ENCODE results near the gene DNM2. TPM values are rescaled to one million over a fixed set of nuclear protein-coding genes. Genes with fewer than 3 reads are reported as not detected.
"Not testable (repeated sequence)": the region's sequence is repeated elsewhere in the genome, so short reads cannot be mapped to it uniquely, and the experiment has no call there.

DNM2 gene
- total and polyA plus RNA-seq, 10 of the 15 experiments (the other 5 are each of a cell fraction or from before 2014, with no cell fraction given): 1.2 to 146 (median 68.9) TPM

- TF ChIP-seq USF2 (IDR thresholded peaks at IDR 0.05; ENCODE audit: borderline replicate concordance, low read depth, low read length) (peak; percentile 86), SIX5 (IDR thresholded peaks at IDR 0.05; ENCODE audit: low read depth, low read length, severe bottlenecking) (no peak), HDAC2 (IDR thresholded peaks at IDR 0.05) (peak; percentile 82; the same call in 1 of the 2 replicates), EED (IDR thresholded peaks at IDR 0.05; ENCODE audit: low read depth) (no peak), HDGF (IDR thresholded peaks at IDR 0.05) (no peak), NFYB (IDR thresholded peaks at IDR 0.05; ENCODE audit: insufficient read depth, low read depth, low read length) (no peak), EZH2 (IDR thresholded peaks at IDR 0.05; ENCODE audit: borderline replicate concordance, control insufficient read depth, low read depth, low read length) (no peak), PBX3 (IDR thresholded peaks at IDR 0.05; ENCODE audit: insufficient replicate concordance, low read depth, low read length) (no peak), NR2F1 (conservative IDR thresholded peaks at IDR 0.05) (0 out of 2 replicates have a peak, but pooled peaks have one; percentile 6), NFIC (IDR thresholded peaks at IDR 0.05; ENCODE audit: low read depth, low read length) (no peak; the same call in 1 of the 2 replicates), SREBF2 (IDR thresholded peaks at IDR 0.05; ENCODE audit: low read length) (no peak), TARDBP (IDR thresholded peaks at IDR 0.05; ENCODE audit: borderline replicate concordance) (peak; percentile 67; the same call in 1 of the 2 replicates), ZBTB33 (IDR thresholded peaks at IDR 0.05) (peak; percentile 93; the same call in 1 of the 2 replicates), ASH2L (IDR thresholded peaks at IDR 0.05; ENCODE audit: borderline replicate concordance, low read depth) (no peak), FOXK2 (IDR thresholded peaks at IDR 0.05) (no peak), MTA3 (IDR thresholded peaks at IDR 0.05; ENCODE audit: borderline replicate concordance, low read length) (no peak), TCF12 (IDR thresholded peaks at IDR 0.05; ENCODE audit: low read depth, low read length) (0 out of 2 replicates have a peak, but pooled peaks have one; percentile 16), BMI1 (IDR thresholded peaks at IDR 0.05; ENCODE audit: borderline replicate concordance) (no peak), KAT2A (conservative IDR thresholded peaks at IDR 0.05; ENCODE audit: control insufficient read depth, low read depth, low read length) (no peak)
These were observed 118.8 kb downstream of the DNM2 start (continued) for GRCh38 chr19:10836479-10837330.

GRCh38 chr19:10837649-10838048 is 119.8 kb downstream of the DNM2 start:
- ATAC-seq; H2AFZ ChIP-seq (ENCODE audit: control insufficient read depth, low read depth, low read length); BruUV-seq (replicated peaks); FAIRE-seq; DNase-seq (ENCODE audit: low read depth, low spot score); H3K4me3 ChIP-seq; H3K79me2 ChIP-seq (ENCODE audit: control insufficient read depth, insufficient read depth, low read length); in situ Hi-C loops (cut with MboI); H3K9ac ChIP-seq (ENCODE audit: control insufficient read depth, insufficient read depth, low read length); H4K20me1 ChIP-seq (ENCODE audit: control insufficient read depth, insufficient read depth); SMC1A ChIA-PET (ENCODE audit: uncharacterized antibody, unreplicated experiment); H3K27ac ChIP-seq (ENCODE audit: control insufficient read depth, insufficient read depth); intact Hi-C loops (cut with micrococcal nuclease; ENCODE audit: unreplicated experiment); H3K4me2 ChIP-seq (ENCODE audit: control insufficient read depth, insufficient read depth); H3K27me3 ChIP-seq (replicated peaks in 1 of 2; ENCODE audit: control insufficient read depth in 2 of 2, insufficient read depth in 2 of 2, low read length in 1 of 2); H3K36me3 ChIP-seq (ENCODE audit: control insufficient read depth in 2 of 2, insufficient read depth in 2 of 2, low read length in 1 of 2); H3K9me3 ChIP-seq (replicated peaks; ENCODE audit: control insufficient read depth, insufficient read depth, low read length): not testable (repeated sequence)
- peaks cover 12% of the 10 kb centered on the region for H3K4me1 ChIP-seq (ENCODE audit: control insufficient read depth, insufficient read depth, low read length)
- POLR2A ChIA-PET: interaction anchor here (0.7 kb wide), 1 partner anchor 120 kb away, joined by 3 read pairs; no protein-coding TSS in a partner anchor
- RAD21 ChIA-PET (ENCODE audit: unreplicated experiment): interaction anchor here (0.8 to 0.9 kb wide), 2 partner anchors 16 to 121 kb away, joined by 3 read pairs; no protein-coding TSS in a partner anchor
- CTCF ChIA-PET: interaction anchor here (1.0 to 3.6 kb wide), 6 partner anchors 19 to 137 kb away, joined by 3 to 68 read pairs (median 28); partner anchors contain the start of genes DNM2 and QTRT1
- 77% methylated on average over 7 of the region's 7 CpGs for WGBS (ENCODE audit: insufficient coverage, insufficient replicate concordance, low lambda C conversion rate, missing lambda C conversion rate)
